Hematopoietic multipotent progenitor cell treated with erythropoietin and hydrocortisone succinate and interleukin-3 and kit ligand, for 15 days (in vitro differentiated cells): Measurements from ENCODE around the gene TAB2.

Experiments
- DNase-seq: peaks from one replicate; pipeline ENCODE4 v3.0.0-alpha.2; 2015; ENCODE audit warnings: low spot score

Gene TAB2

DNA sequence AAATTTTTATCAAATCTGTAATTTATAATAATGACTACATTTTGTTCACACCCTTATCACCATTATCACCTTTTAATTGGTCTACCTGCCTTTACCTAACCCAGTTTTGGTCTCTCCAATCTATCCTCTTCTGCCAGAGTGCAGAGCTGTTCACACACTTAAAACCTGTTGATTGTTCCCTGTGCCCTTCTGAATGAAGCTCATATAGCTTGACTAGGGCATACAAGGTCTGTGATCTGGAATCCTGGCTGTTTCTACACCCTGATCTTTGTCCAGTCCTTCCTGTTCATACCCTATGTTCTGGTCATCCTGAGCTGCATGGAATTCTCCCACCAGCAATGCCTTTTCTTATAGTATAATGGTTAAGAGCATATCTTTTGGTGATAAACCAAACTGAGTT, 53.6 kb downstream of the TAB2 start:
- DNase-seq: no peak

- DNase-seq: no peak
These were observed 54.5 kb downstream of the TAB2 start for GRCh38 chr6:149372062-149372461.

GRCh38 chr6:149373511-149373910, 56.0 kb downstream of the TAB2 start:
- DNase-seq: no peak

DNA sequence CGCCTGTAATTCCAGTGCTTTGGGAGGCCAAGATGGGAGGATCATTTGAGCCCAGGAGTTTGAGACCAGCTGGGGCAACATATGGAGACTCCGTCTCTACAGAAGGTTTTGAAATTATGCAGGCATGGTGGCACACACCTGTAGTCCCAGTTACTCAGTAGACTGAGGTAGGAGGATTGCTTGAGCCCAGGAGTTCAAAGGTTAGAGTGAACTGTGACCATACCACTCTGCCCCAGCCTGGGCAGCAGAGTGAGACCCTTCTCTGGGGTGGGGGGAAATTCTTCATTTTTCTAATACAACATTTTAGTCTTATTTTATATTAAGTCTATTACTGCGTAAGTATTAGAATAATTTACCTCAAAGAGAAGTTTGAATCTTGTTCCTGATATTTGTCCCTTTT, 62.5 kb downstream of the TAB2 start:
- no peak for DNase-seq

DNA sequence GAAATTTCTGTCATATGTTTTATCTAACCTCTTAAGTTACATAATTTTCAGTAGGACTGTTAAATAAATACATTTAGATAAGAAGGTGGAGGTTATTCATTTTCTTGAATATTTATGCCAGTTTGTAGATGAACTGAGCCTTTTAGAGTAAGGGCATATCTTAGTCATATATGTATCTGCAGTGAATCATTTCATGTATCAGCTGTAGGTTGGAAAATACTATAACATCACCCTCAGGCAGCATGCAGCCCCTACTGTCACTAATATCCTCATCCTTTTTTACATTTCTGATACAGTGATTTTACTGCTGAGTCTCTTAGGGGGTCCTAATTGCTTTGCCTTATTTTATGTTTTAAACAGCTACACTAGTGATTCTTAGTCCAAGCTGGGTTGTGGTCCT, 63.0 kb downstream of the TAB2 start:
- DNase-seq: no peak

DNA sequence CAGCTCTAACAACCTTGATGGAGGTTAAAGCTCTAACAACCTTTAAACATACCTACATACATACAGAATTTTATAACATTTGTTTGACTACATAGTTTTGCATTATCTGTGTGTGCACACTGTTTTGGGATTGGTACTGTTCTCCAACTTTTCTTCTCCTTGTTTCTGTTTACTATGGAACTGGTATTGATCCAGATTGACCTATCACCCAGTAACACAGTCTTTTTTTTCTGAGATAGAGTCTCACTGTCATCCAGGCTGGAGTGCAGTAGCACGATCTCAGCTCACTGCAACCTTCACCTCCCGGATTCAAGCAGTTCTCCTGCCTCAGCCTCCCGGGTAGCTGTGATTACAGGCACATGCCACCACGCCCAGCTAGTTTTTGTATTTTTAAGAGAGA, 65.9 kb downstream of the TAB2 start:
- no peak for DNase-seq

DNA sequence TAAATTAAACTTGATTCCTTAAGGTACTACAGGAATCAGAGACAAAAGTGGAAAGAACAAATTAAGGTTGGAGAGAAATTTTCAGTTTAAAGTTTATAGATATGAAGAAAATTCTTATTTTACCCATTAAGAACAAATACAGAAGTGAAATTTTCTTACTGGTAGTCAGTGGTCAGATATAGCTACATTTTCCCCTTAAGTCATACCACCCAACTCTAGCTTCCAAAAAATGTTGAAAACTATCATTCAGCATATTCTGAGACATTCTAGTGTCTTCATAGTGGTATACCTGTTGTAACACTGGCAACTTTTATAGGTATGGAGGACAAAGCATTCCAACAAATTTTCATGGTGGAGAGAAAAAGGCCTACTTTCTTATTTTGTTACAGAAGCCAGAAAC, 67.0 kb downstream of the TAB2 start:
- DNase-seq: no peak

DNA sequence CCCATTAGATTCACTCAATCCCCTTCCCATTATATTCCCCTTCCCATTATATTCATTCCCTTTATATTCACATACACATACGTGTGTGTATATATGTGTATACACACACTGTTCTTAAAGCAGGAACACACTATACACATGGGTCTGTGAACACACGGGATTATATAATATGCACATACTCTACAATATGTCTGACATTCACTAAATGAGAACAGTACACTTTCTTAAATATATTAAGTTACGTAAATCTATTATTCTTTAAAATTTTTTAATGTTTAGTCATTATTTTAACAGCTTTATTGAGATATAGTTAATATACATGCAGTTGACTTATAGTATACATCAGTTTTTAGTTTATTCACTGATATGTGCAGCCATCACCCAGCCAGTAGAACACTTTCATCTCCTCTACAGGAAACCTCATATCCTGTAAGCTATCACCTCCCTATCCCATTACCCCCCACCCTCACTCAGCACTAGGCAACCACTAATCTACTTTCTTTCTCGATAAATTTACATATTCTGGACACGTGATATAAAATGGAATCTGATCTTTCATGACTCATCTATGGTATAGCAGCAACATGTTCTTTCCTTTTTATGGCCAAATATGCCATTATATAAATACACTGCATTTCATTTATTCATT, 68.6 kb downstream of the TAB2 start:
- DNase-seq: no peak

GRCh38 chr6:149387779-149388512, 70.4 kb downstream of the TAB2 start:
- no peak for DNase-seq

DNA sequence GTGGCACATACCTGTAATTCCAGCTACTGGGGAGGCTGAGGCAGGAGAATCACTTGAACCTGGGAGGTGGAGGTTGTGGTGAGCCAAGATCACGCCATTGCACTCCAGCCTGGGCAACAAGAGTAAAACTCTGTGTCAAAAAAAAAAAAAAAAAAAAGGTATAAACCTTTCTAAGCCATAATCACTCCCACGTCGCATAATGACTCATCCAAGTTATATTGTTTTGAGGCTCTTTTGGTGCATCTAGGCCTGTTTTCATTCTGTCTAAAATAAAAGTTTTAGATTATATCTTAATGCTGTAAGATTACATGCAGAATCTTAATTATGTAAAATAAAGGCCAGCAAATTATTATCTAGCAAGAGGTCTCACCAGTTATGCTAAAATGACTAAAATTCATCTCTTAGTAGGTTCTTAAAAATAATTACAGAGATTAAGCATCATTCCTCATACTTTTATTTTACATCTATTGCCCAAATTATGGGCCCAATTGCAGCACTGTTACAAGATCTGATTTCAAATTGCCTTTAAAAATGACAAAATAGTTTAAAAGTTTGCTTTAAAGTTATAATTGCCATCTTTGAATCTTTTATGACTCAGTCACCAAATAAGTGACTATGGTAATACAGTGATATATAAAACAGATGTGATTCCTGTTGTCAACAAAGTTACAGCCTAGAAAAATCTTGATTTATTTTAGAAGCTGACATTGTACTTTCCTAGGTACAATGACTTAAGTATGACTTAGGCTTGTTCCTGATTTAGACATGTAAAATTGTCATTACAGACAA, 72.2 kb downstream of the TAB2 start:
- DNase-seq: no peak

GRCh38 chr6:149392093-149392492, 74.6 kb downstream of the TAB2 start:
- DNase-seq: no peak

- DNase-seq: no peak
These were observed 75.0 kb downstream of the TAB2 start for GRCh38 chr6:149392535-149392934.

DNA sequence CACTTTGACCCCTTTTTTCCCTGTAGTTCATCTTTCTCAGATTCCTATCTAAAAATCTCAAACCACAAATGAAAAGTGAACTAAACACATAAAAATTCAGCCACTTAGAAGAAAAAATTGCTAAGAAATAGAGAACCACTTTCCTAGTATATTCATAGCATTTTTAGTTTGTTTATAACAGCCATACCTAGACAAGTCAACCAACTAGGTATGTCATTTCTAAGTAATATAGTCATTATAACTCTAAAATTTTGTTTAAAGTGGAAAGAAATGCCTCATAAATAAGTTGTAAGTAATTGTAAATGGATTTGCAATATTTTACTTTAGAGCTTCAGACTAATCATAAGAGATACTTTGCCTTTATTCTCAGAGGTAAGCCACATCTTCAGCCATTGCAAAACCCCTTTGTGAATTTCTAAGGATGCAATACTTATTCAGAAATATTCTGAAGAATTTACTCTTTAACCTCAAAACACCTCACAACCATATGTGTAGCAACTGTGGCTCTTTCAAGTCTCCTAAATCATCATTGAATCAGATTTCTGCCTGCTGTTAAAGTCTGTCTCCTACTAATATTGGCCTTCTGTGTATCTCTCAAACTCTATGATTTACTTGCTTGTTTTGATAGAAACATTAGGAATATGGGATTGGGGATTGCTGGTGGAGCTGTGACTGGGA, 75.6 kb downstream of the TAB2 start:
- no peak for DNase-seq

DNA sequence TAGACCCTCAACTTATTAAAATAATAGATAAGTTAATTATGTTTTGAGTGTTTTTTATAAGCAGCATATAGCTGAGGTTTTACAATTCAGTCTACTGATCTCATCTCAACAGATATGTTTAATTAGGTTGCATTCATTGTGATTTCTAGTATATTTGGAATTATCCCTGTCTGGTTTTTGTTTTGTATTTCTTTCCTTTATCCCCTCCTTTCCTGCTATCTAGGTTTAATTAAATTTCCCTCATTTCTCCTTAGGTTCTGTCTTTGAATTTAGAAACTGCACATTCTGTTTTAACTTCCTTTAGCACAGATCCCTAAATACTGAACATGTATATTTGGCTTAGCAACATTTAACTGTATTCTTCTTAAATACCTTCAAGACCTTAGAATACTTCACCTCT, 77.7 kb downstream of the TAB2 start:
- no peak for DNase-seq

GRCh38 chr6:149397384-149397783, 79.9 kb downstream of the TAB2 start:
- no peak for DNase-seq

GRCh38 chr6:149400050-149400449, 82.5 kb downstream of the TAB2 start, which contains the start of gene SUMO4:
Gene SUMO4 (plus strand): TSS chr6:149400262. CDS start chr6:149400392, 130 bp downstream.
- no peak for DNase-seq

DNA sequence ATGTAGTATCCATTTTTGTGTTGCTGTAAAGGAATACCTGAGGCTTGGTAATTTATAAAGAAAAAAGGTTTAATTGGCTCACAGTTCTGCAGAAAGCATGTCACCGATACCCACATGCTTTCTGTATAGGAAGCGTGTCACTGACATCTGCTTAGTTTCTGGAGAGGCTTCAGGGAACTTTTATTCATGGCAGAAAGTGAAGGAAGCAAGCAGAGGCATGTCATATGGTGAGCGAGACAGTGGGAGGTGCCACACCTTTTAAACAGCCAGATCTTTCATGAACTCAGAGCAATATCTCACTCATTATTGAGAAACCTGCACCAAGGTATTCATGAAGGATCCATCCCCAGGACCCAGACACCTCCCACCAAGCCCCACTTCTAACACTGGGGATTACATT, 86.0 kb downstream of the TAB2 start:
- DNase-seq: no peak

GRCh38 chr6:149405823-149406765, 88.6 kb downstream of the TAB2 start:
- no peak for DNase-seq

DNA sequence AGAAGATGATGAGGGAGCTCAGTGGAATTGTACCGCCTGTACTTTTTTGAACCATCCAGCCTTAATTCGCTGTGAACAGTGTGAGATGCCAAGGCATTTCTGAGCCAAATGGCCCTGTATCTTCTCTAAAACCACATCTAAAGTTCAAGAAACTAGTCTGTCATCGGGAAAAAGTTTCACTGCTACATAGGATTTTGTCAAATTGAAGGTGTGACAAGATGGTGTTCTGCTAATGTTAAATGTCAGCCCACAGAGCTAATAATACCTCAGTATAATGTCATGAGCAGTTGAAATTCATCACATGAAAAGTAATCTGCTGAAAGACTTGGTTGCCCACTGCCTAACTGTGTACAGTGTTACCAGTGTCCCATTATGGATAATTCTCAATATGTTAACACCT, 92.1 kb downstream of the TAB2 start:
- DNase-seq: no peak

DNA sequence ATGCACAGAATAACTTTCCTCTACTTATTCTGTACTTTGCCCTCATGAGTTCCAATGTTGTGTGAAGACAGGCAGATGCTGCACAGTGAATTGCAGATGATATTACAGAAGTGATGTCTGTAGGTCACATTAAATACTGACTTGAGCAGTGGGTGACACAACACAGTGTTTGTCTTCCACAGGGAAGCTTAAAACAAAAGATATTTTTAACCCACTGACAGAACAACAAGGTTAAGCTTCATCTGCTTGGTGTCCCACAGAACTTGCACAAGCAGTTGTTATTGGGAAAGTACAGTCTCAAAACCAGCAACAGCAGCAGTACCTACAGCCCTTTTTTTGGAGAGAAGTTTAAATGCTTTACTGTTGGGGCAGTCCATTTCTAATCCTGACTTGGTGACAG, 93.0 kb downstream of the TAB2 start:
- DNase-seq: no peak

- DNase-seq: no peak
These were observed 96.5 kb downstream of the TAB2 start for GRCh38 chr6:149414009-149414408.
